Peyer's patch (tissue), 4 donors: ENCODE results near the gene KCNA2. TPM values are rescaled to one million over a fixed set of nuclear protein-coding genes. Genes with fewer than 3 reads are reported as not detected.

Source experiments
- DNase-seq, 3 donors: peaks; one replicate each; pipeline ENCODE4 v3.0.0-alpha.2; 2017 to 2019
- H3K27ac ChIP-seq, 4 donors: fragments of 200-600 bp; sonication (generic); one replicate each; pipeline ENCODE4 v1.5.1; 2016 to 2019
- H3K27me3 ChIP-seq, 2 donors: fragments of 200-600 bp; sonication (generic); one replicate each; pipeline ENCODE4 v1.5.1; 2019
- H3K36me3 ChIP-seq, 3 donors: fragments of 200-600 bp; sonication (generic); one replicate each; pipeline ENCODE4 v1.5.1; 2016 to 2019
- H3K4me1 ChIP-seq, 4 donors: fragments of 200-600 bp; sonication (generic); one replicate each; pipeline ENCODE4 v1.5.1; 2016 to 2019
- H3K4me3 ChIP-seq, 4 donors: fragments of 200-600 bp; sonication (generic); 1 replicate in 3 of 4; 2 replicates in 1 of 4; pipeline ENCODE4 v1.5.1; 2016 to 2019; ENCODE audit warnings: mild to moderate bottlenecking in 1 of 4
- H3K9me3 ChIP-seq, 4 donors: fragments of 200-600 bp; sonication (generic); one replicate each; pipeline ENCODE4 v1.5.1; 2016 to 2019; ENCODE audit warnings: mild to moderate bottlenecking in 1 of 4
- CTCF ChIP-seq, 6 experiments: fragments of 450-650 bp in 4 of 6; fragments of 200-600 bp in 2 of 6; sonication (generic) in 1 of 6; IDR thresholded peaks; one replicate each; pipeline ENCODE4 v1.5.1; 2017 to 2019; ENCODE audit warnings: antibody characterized with exemption in 6 of 6, mild to moderate bottlenecking in 3 of 6, moderate library complexity in 1 of 6
- POLR2A ChIP-seq, 2 donors: fragments of 450-650 bp; IDR thresholded peaks; one replicate each; pipeline ENCODE4 v1.5.1; 2017; ENCODE audit warnings: antibody characterized with exemption in 2 of 2, mild to moderate bottlenecking in 2 of 2, moderate library complexity in 2 of 2
- total RNA-seq, 4 donors: library from RNA; depleted of rRNA; stranded (reverse); fragments of >200 nt; gene quantifications; one replicate each; pipeline ENCODE4 v1.1.0, GENCODE V29; 2016

Gene KCNA2
- total RNA-seq, 4 donors from 2014 or later = 0.38 to 0.40 TPM; not detected in 2

DNA sequence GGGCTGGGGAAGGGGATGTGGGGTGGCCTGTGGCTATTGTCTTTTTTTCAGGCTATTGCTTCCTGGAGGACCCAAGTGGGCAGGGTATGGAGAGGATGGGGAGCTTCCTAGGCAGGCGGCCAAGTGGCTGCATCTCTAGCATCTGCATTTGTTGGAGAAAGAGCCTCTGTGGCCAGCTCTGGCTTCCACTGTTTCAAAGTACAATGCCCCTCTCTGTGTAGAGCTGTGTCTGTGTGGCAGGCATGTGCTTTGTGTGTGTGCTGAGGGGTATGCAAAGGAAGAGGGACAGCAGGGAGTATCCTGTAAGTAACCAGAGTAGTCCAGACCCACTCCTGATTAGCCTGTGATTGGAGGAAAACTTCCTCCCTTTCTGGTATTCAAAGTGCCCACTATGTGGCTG, 40.6 kb downstream of the KCNA2 start:
- Histone ChIP-seq H3K9me3 (no peaks in the 10 kb centered on the region), H3K4me3 (no peak overlapping the region), H3K36me3 (no peaks in the 10 kb centered on the region), H3K27ac (no peak overlapping the region), H3K4me1 (no peaks in the 10 kb centered on the region), H3K27me3 (no peaks in the 10 kb centered on the region)
- no peak for TF ChIP-seq CTCF (IDR thresholded peaks at IDR 0.05)
- no peak for TF ChIP-seq POLR2A (IDR thresholded peaks at IDR 0.05)
- no peak for DNase-seq

DNA sequence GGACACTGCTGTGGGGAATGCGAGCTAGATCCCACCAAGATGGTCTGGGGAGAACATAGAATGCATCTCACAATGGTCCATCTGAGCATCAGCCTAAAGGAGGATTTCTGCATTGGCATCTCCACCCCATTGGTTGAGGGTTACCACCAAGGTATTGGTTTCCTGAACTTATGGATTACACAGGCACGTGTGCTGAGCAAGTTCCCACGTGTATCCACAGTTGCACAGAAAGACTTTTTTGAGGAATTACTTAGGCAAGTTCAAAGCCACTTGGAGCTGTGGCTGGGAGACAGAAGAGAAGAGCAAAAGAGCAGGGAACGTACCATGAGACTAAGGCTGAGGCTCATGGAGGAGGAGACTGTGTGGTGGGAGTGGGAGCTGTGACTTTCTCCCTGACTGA, 43.1 kb downstream of the KCNA2 start:
- Histone ChIP-seq H3K4me3 (no peak overlapping the region), H3K36me3 (no peaks in the 10 kb centered on the region), H3K4me1 (no peaks in the 10 kb centered on the region), H3K9me3 (no peaks in the 10 kb centered on the region), H3K27ac (no peak overlapping the region), H3K27me3 (no peaks in the 10 kb centered on the region)
- DNase-seq = no peak
- TF ChIP-seq POLR2A (IDR thresholded peaks at IDR 0.05) (no peak), CTCF (IDR thresholded peaks at IDR 0.05) (no peak)

DNA sequence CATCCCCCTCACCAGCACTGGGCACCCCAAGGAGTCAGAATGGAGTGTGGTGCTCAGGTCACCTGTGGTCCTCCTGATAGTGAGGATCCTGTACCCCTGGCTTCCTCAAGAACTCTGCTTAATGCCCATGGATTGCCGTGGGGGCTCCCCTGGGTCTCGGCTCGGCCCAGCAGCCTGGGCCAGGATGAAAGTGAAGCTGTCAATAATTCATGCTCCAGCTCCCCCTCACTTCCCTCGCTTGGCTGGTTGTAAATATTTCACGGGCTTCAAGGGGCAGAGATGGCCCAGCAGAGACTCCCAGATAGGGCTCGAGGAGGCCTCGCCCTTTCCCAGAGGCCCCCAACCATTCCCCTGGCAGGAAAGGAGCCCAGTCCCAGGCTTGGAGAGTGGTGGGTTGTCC, 44.6 kb downstream of the KCNA2 start:
- no peak for TF ChIP-seq POLR2A (IDR thresholded peaks at IDR 0.05)
- no peak for TF ChIP-seq CTCF (IDR thresholded peaks at IDR 0.05)
- Histone ChIP-seq H3K27me3 (no peaks in the 10 kb centered on the region), H3K27ac (no peak overlapping the region), H3K36me3 (no peaks in the 10 kb centered on the region), H3K9me3 (no peaks in the 10 kb centered on the region), H3K4me3 (no peak overlapping the region), H3K4me1 (no peaks in the 10 kb centered on the region)
- DNase-seq = no peak

DNA sequence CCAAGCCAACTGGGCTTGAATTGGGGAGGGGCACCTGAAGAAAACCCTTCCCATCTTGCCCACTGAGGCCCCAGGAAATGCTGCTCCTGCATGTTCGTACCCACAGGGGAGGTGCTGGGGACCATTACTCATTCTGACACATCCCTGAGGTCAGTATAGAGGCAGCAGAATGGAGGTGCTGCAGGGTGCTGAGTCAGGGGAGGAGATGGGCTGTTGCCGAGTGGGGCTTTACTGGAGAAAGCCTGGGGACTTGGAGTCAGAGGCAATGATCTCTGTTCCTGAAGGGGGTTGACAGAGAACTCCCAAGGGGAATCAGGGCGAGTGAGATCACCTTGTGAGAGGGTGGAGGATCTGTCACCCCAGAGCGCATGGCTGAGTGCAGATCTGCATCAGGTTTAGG, 47.0 kb downstream of the KCNA2 start:
- H3K4me1 ChIP-seq = peaks cover 0 to 4% (median 0%) of the 10 kb centered on the region in 4 donors
- no peaks in the 10 kb centered on the region for H3K36me3 ChIP-seq
- TF ChIP-seq CTCF (IDR thresholded peaks at IDR 0.05) = no peak
- no peak for TF ChIP-seq POLR2A (IDR thresholded peaks at IDR 0.05)
- no peak for DNase-seq
- H3K4me3 ChIP-seq = no peak overlapping the region
- no peak overlapping the region for H3K27ac ChIP-seq
- no peaks in the 10 kb centered on the region for H3K9me3 ChIP-seq
- peaks cover 0 to 5% of the 10 kb centered on the region in 2 donors for H3K27me3 ChIP-seq

GRCh38 chr1:110557481-110557880, 48.7 kb downstream of the KCNA2 start:
- Histone ChIP-seq H3K4me3 (no peak overlapping the region), H3K27ac (no peak overlapping the region), H3K27me3 (peaks cover 0 to 5% of the 10 kb centered on the region in 2 donors), H3K4me1 (peaks cover 0 to 4% (median 0%) of the 10 kb centered on the region in 4 donors), H3K36me3 (no peaks in the 10 kb centered on the region), H3K9me3 (no peaks in the 10 kb centered on the region)
- no peak for DNase-seq
- TF ChIP-seq POLR2A (IDR thresholded peaks at IDR 0.05) (no peak), CTCF (IDR thresholded peaks at IDR 0.05) (no peak)

GRCh38 chr1:110556471-110556807, 49.7 kb downstream of the KCNA2 start:
- H3K9me3 ChIP-seq = no peaks in the 10 kb centered on the region
- H3K4me1 ChIP-seq = peaks cover 0 to 4% (median 0%) of the 10 kb centered on the region in 4 donors
- H3K36me3 ChIP-seq = no peaks in the 10 kb centered on the region
- H3K27ac ChIP-seq = no peak overlapping the region
- no peak overlapping the region for H3K4me3 ChIP-seq
- no peak for TF ChIP-seq CTCF (IDR thresholded peaks at IDR 0.05)
- no peak for TF ChIP-seq POLR2A (IDR thresholded peaks at IDR 0.05)
- no peak for DNase-seq
- peaks cover 0 to 5% of the 10 kb centered on the region in 2 donors for H3K27me3 ChIP-seq
